SK-N-SH (cell line): ENCODE results near the gene CSRNP3. TPM values are rescaled to one million over a fixed set of nuclear protein-coding genes. Genes with fewer than 3 reads are reported as not detected.

Source experiments
- CTCF ChIA-PET: fragments of 300-600, 350-600 bp; formaldehyde crosslinking; extraction: SDS; loops from one replicate; lab custom pipeline; 2021; lab: Yijun Ruan, JAX
- POLR2A ChIA-PET: fragments of 350-600 bp; sonication (Branson Sonifier 250); formaldehyde crosslinking; extraction: SDS; loops from one replicate; lab custom pipeline; 2020; ENCODE audit warnings: antibody characterized with exemption, inconsistent platforms; lab: Yijun Ruan, JAX
- DNase-seq: peaks from one replicate; pipeline ENCODE4 v3.0.0; 2012
- H2AFZ ChIP-seq: fragments of 200-600 bp; sonication (generic); 2 replicates; pipeline ENCODE4 v1.8.1; 2016; ENCODE audit warnings: antibody characterized with exemption, mild to moderate bottlenecking, low read depth
- H3F3A ChIP-seq: fragments of 200-600 bp; sonication (generic); replicated peaks from 2 replicates; pipeline ENCODE3; 2016; ENCODE audit warnings: antibody characterized with exemption, mild to moderate bottlenecking; ENCODE audit not compliant: insufficient read depth
- H3K27ac ChIP-seq, 2 experiments: fragments of 200-500 bp in 1 of 2; fragments of 200-600 bp in 1 of 2; sonication (Bioruptor generic) in 1 of 2; sonication (generic), shearing (Covaris generic) in 1 of 2; 2 replicates each; pipeline versions ENCODE4 v1.5.1 to v1.6.1; 2014 to 2016; ENCODE audit warnings: low read depth in 2 of 2, inconsistent platforms in 1 of 2, low read length in 1 of 2, mild to moderate bottlenecking in 1 of 2, mixed read lengths in 1 of 2
- H3K27me3 ChIP-seq: fragments of 200-600 bp; sonication (generic), shearing (Covaris generic); 2 replicates; pipeline ENCODE4 v1.6.1; 2016; ENCODE audit warnings: mixed run types; ENCODE audit not compliant: insufficient read depth
- H3K36me3 ChIP-seq, 2 experiments: fragments of 200-500 bp in 1 of 2; fragments of 200-600 bp in 1 of 2; sonication (Bioruptor generic) in 1 of 2; sonication (generic) in 1 of 2; replicated peaks in 1 of 2; 2 replicates each; pipeline versions ENCODE3 to v1.5.1; 2014 to 2016; ENCODE audit warnings: low read length in 1 of 2, mild to moderate bottlenecking in 1 of 2; ENCODE audit not compliant: insufficient read depth in 2 of 2, control insufficient read depth in 1 of 2
- H3K4me1 ChIP-seq, 2 experiments: fragments of 200-500 bp in 1 of 2; fragments of 200-600 bp in 1 of 2; sonication (Bioruptor generic) in 1 of 2; sonication (generic), shearing (Covaris generic) in 1 of 2; 2 replicates each; pipeline versions ENCODE4 v1.5.1 to v1.6.1; 2014 to 2016; ENCODE audit warnings: low read depth in 1 of 2, low read length in 1 of 2, mixed run types in 1 of 2; ENCODE audit not compliant: insufficient read depth in 2 of 2, control insufficient read depth in 1 of 2
- H3K4me2 ChIP-seq: fragments of 200-600 bp; sonication (generic), shearing (Covaris generic); 2 replicates; pipeline ENCODE4 v1.6.1; 2017; ENCODE audit warnings: mixed run types
- H3K4me3 ChIP-seq, 2 experiments: fragments of 200-500 bp in 1 of 2; fragments of 200-600 bp in 1 of 2; sonication (Bioruptor generic) in 1 of 2; sonication (generic), shearing (Covaris generic) in 1 of 2; 2 replicates each; pipeline versions ENCODE4 v1.5.1 to v1.8.1; 2014 to 2016; ENCODE audit warnings: low read depth in 2 of 2, inconsistent platforms in 1 of 2, low read length in 1 of 2, mild to moderate bottlenecking in 1 of 2, mixed read lengths in 1 of 2, moderate library complexity in 1 of 2
- H3K79me2 ChIP-seq: fragments of 200-600 bp; sonication (generic); 2 replicates; pipeline ENCODE4 v1.8.1; 2017; ENCODE audit warnings: mild to moderate bottlenecking; ENCODE audit not compliant: insufficient read depth
- H3K9ac ChIP-seq: fragments of 200-600 bp; sonication (generic); 2 replicates; pipeline ENCODE4 v1.6.1; 2017; ENCODE audit warnings: mixed run types
- H3K9me2 ChIP-seq: fragments of 200-600 bp; sonication (generic); 2 replicates; pipeline ENCODE4 v1.6.1; 2017; ENCODE audit warnings: mixed run types
- H3K9me3 ChIP-seq: fragments of 200-600 bp; sonication (generic); 2 replicates; pipeline ENCODE4 v1.6.1; 2017; ENCODE audit warnings: mixed run types, mild to moderate bottlenecking, moderate library complexity
- H4K20me1 ChIP-seq: fragments of 200-600 bp; sonication (generic); 2 replicates; pipeline ENCODE4 v1.6.1; 2017; ENCODE audit warnings: mild to moderate bottlenecking, mixed run types; ENCODE audit not compliant: insufficient read depth
- EZH2phosphoT487 ChIP-seq: fragments of 200-600 bp; sonication (generic); IDR thresholded peaks from 2 replicates; pipeline ENCODE4 v1.6.1; 2017; ENCODE audit warnings: low read depth, mixed run types, mild to moderate bottlenecking, antibody characterized with exemption, moderate library complexity, borderline replicate concordance
- FOSL2 ChIP-seq: IDR thresholded peaks from 2 replicates; pipeline ENCODE4 v1.4.0; 2012; ENCODE audit warnings: low read depth, mild to moderate bottlenecking, moderate library complexity, borderline replicate concordance
- FOXJ3 ChIP-seq: sonication (generic); formaldehyde crosslinking; IDR thresholded peaks from 2 replicates; pipeline ENCODE4 v1.5.1; 2020; ENCODE audit warnings: mild to moderate bottlenecking, missing genetic modification reagents
- GABPA ChIP-seq: IDR thresholded peaks from 2 replicates; pipeline ENCODE4 v1.4.0; 2012; ENCODE audit warnings: low read depth, mild to moderate bottlenecking
- NRF1 ChIP-seq: IDR thresholded peaks from 2 replicates; pipeline ENCODE4 v1.6.1; 2012; ENCODE audit warnings: low read depth, mild to moderate bottlenecking, low read length
- RXRA ChIP-seq: IDR thresholded peaks from 2 replicates; pipeline ENCODE4 v1.4.0; 2012; ENCODE audit warnings: low read depth, mild to moderate bottlenecking, borderline replicate concordance
- TEAD4 ChIP-seq: IDR thresholded peaks from 2 replicates; pipeline ENCODE4 v1.4.0; 2012; ENCODE audit warnings: mild to moderate bottlenecking, borderline replicate concordance; ENCODE audit not compliant: insufficient read depth
- WGBS: methylation state at CpG from one replicate; pipeline ENCODE4 v1.1.6; 2017; ENCODE audit warnings: low lambda C conversion rate; 5-methylcytosine and 5-hydroxymethylcytosine counted together
- polyA plus RNA-seq, 3 experiments: library from polyadenylated mRNA; depleted of rRNA; stranded (reverse); fragments of >200 nt; gene quantifications; 2 replicates each; pipeline ENCODE4 v1.2.3, GENCODE V29; 2012
- TF ChIP-seq, protein P1 (sequence below): IDR thresholded peaks from 2 replicates; pipeline ENCODE4; 2012
- TF ChIP-seq, protein P2 (sequence below): IDR thresholded peaks from 2 replicates; pipeline ENCODE4 v1.4.0; 2012; ENCODE audit warnings: low read depth, borderline replicate concordance
- TF ChIP-seq, protein P3 (sequence below): IDR thresholded peaks from 2 replicates; pipeline ENCODE4 v1.4.0; 2012; ENCODE audit warnings: low read depth

The CSRNP3 gene
- polyA plus RNA-seq, 1 of the 3 experiments (the other 2 are of a cell fraction) = 1.0 TPM

DNA sequence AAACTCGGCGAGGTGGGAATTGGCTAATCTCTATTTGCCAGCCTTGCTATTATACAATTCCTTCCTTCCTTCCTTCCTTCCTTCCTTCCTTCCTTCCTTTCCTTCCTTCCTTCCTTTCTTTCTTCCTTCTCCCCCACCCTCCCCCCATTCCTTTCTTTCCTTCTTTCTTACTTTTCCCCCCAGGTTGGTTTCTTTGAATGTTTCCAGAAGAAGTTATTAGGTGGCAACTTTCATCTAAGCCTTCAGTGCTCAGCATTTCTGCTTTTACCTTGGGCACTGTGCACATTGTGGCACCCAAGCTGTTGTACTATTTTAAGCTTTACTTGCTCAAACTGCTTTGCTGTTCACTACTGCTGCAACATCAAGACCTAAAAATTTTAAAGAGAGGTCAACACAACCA is 17.2 kb upstream of the CSRNP3 start:
- no peaks in the 10 kb centered on the region for H3K36me3 ChIP-seq

DNA sequence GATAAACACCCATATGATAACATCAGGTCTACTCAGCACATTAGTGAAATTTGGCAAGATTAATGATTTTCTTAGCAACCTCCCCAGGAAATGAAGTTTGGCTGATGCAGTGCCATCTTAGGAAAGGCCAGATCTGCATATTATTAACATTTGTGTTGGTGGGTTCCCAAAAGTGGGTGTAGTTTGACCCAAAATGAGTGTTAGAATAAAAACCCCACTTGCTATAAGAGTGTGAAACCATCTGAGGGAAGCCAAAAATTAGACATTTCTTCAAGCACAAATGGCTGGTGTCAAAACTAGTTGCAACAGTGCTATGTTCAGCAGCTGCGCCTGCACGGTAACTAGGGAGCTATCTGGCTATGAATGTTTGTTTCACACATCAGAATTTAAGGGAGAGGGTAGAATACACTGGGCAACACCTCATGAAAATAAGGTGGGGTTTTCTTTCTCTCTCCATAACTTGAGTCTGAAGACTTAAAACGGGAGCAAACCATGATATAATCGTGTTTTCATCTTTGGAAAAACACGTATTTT is 15.9 kb upstream of the CSRNP3 start:
- Histone ChIP-seq H3K4me3 (no peak overlapping the region), H3K27ac (no peak overlapping the region), H2AFZ (no peak overlapping the region), H3K9me2 (no peaks in the 10 kb centered on the region; the same call in 1 of the 2 replicates), H3K9ac (no peak overlapping the region), H3F3A (no peaks in the 10 kb centered on the region), H3K4me2 (no peak overlapping the region), H3K79me2 (no peaks in the 10 kb centered on the region), H3K4me1 (peaks cover 0 to 10% of the 10 kb centered on the region in 2 experiments; a peak in 1 of 4 replicates), H3K36me3 (no peaks in the 10 kb centered on the region), H3K9me3 (no peaks in the 10 kb centered on the region)
- WGBS = 83% methylated on average over 5 of the region's 5 CpGs
- POLR2A ChIA-PET = no interaction called here
- TF ChIP-seq FOSL2 (no peak), GABPA (no peak), NRF1 (no peak), FOXJ3 (no peak), EZH2phosphoT487 (no peak), TEAD4 (no peak), RXRA (no peak)
- TF ChIP-seq, all 33 proteins: peak for 0
- H3K27me3 ChIP-seq = no peaks in the 10 kb centered on the region
- no peaks in the 10 kb centered on the region for H4K20me1 ChIP-seq
- CTCF ChIA-PET = no interaction called here
- DNase-seq = no peak

More for the DNA sequence above, 17.2 kb upstream of the CSRNP3 start:
- Histone ChIP-seq H3K27me3 (no peaks in the 10 kb centered on the region), H3K9ac (no peak overlapping the region), H4K20me1 (no peaks in the 10 kb centered on the region), H3K79me2 (no peaks in the 10 kb centered on the region), H3F3A (no peaks in the 10 kb centered on the region), H3K9me2 (no peaks in the 10 kb centered on the region; the same call in 1 of the 2 replicates), H3K4me2 (no peak overlapping the region)
- TF ChIP-seq, protein P1, sequence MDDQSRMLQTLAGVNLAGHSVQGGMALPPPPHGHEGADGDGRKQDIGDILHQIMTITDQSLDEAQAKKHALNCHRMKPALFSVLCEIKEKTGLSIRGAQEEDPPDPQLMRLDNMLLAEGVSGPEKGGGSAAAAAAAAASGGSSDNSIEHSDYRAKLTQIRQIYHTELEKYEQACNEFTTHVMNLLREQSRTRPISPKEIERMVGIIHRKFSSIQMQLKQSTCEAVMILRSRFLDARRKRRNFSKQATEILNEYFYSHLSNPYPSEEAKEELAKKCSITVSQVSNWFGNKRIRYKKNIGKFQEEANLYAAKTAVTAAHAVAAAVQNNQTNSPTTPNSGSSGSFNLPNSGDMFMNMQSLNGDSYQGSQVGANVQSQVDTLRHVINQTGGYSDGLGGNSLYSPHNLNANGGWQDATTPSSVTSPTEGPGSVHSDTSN = no peak
- TF ChIP-seq, protein P2, sequence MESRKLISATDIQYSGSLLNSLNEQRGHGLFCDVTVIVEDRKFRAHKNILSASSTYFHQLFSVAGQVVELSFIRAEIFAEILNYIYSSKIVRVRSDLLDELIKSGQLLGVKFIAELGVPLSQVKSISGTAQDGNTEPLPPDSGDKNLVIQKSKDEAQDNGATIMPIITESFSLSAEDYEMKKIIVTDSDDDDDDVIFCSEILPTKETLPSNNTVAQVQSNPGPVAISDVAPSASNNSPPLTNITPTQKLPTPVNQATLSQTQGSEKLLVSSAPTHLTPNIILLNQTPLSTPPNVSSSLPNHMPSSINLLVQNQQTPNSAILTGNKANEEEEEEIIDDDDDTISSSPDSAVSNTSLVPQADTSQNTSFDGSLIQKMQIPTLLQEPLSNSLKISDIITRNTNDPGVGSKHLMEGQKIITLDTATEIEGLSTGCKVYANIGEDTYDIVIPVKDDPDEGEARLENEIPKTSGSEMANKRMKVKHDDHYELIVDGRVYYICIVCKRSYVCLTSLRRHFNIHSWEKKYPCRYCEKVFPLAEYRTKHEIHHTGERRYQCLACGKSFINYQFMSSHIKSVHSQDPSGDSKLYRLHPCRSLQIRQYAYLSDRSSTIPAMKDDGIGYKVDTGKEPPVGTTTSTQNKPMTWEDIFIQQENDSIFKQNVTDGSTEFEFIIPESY = no peak
- TF ChIP-seq, protein P3, sequence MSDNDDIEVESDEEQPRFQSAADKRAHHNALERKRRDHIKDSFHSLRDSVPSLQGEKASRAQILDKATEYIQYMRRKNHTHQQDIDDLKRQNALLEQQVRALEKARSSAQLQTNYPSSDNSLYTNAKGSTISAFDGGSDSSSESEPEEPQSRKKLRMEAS = no peak
- TF ChIP-seq, all 33 proteins: peak for 0
- 90% methylated on average over 2 of the region's 2 CpGs for WGBS
- POLR2A ChIA-PET = no interaction called here
- H3K9me3 ChIP-seq = no peaks in the 10 kb centered on the region
- DNase-seq = no peak
- peaks cover 0 to 10% of the 10 kb centered on the region in 2 experiments; a peak in 1 of 4 replicates for H3K4me1 ChIP-seq
- H3K4me3 ChIP-seq = no peak overlapping the region
- CTCF ChIA-PET = interaction anchor here (1.1 to 1.2 kb wide), 2 partner anchors 16 to 107 kb away, joined by 3 read pairs; no protein-coding TSS in a partner anchor
- H3K27ac ChIP-seq = no peak overlapping the region
- no peak overlapping the region for H2AFZ ChIP-seq
